Activated naive CD8-positive, alpha-beta T cell treated with anti-CD3 and anti-CD28 coated beads for 36 hours (primary cell): ENCODE measurements around the gene SIAH1. TPM values are rescaled to one million over a fixed set of nuclear protein-coding genes. Genes with fewer than 3 reads are reported as not detected.
"Not testable (repeated sequence)": the region's sequence is repeated elsewhere in the genome, so short reads cannot be mapped to it uniquely, and the experiment has no call there.

ENCODE experiments used
- DNase-seq: peaks from one replicate; pipeline ENCODE4 v3.0.0; 2021
- H3K27ac Mint-ChIP-seq: one replicate; pipeline ENCODE4 v1.8.0; 2022; ENCODE audit warnings: mild to moderate bottlenecking, moderate library complexity, mixed read lengths
- H3K27me3 Mint-ChIP-seq: one replicate; pipeline ENCODE4 v1.8.0; 2022; ENCODE audit warnings: mild to moderate bottlenecking, mixed read lengths
- H3K36me3 Mint-ChIP-seq: one replicate; pipeline ENCODE4 v1.8.0; 2021; ENCODE audit warnings: mild to moderate bottlenecking, mixed read lengths
- H3K4me1 Mint-ChIP-seq: one replicate; pipeline ENCODE4 v1.8.0; 2021; ENCODE audit warnings: mixed read lengths
- H3K4me3 Mint-ChIP-seq: one replicate; pipeline ENCODE4 v1.8.0; 2022; ENCODE audit warnings: mild to moderate bottlenecking, moderate library complexity, mixed read lengths
- H3K9me3 Mint-ChIP-seq: one replicate; pipeline ENCODE4 v1.8.0; 2022; ENCODE audit warnings: mixed read lengths
- total RNA-seq, 2 experiments: library from RNA; stranded (reverse); gene quantifications; one replicate each; pipeline ENCODE4 v1.2.3, GENCODE V29; 2021

The SIAH1 gene
- total RNA-seq, 2 experiments from 2014 or later: 16.2 to 18.3 TPM

DNA sequence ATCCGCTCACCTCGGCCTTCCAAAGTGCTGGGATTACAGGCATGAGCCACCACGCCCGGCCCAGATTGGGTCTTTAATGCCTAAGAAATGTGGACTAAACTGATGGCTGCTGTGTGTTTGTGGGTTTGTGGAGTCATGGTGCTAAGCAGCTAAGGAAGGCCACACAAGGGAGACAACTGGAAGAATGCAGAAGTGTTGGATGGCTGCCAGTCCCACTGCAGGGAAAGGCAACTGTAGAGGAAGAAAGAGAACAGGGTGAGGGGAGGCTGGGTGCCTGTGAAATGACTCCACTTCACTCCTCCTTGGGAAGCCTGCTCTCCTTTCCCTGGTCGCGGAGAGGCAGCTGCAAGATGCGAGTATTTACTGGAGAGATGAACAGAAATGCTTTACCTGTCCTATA, 23.5 kb upstream of the SIAH1 start:
- H3K9me3 Mint-ChIP-seq: no peaks in the 10 kb centered on the region
- peaks cover 3% of the 10 kb centered on the region for H3K27me3 Mint-ChIP-seq
- H3K36me3 Mint-ChIP-seq: no peaks in the 10 kb centered on the region
- DNase-seq: no peak
- H3K27ac Mint-ChIP-seq: no peak overlapping the region
- H3K4me1 Mint-ChIP-seq: peaks cover 2% of the 10 kb centered on the region
- H3K4me3 Mint-ChIP-seq: no peak overlapping the region

DNA sequence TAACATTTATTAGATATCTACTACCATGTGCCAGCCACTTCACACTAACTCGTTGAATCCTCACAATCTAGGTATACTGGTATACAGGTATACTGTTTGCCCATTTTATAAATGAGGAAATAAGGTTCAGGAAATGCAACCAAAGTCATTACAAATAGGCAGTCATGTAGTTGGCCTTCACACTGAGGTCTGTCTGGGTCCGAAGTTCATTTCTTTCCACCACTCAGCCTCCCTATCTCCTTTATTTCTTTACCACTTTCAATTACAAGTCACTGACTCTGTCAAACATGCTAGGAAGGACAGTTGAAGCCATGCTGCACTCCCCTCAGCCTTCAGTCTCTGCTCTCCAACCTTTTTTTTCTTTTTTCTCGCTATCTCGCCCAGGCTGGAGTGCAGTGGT, 20.7 kb upstream of the SIAH1 start:
- no peaks in the 10 kb centered on the region for H3K36me3 Mint-ChIP-seq
- H3K27ac Mint-ChIP-seq: no peak overlapping the region
- H3K4me1 Mint-ChIP-seq: peaks cover 7% of the 10 kb centered on the region
- DNase-seq: no peak
- H3K27me3 Mint-ChIP-seq: no peaks in the 10 kb centered on the region
- H3K4me3 Mint-ChIP-seq: no peak overlapping the region
- no peaks in the 10 kb centered on the region for H3K9me3 Mint-ChIP-seq

DNA sequence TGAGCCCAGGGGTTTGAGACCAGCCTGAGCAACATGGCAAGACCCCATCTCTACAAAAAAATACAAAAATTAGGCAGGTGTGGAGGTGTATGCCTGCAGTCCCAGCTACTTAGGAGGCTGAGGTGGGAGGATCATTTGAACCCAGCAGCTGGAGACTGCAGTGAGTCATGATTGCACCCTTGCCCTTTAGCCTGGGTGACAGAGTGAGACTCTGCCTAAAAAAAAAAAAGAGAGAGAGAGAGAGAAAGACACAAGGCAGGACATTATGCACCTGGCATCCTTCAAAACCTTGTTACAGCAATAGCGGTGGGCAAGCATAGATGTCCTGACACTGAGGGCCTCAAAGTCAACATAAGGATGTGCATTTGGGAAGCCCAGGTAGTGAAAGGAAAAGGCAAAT, 19.9 kb upstream of the SIAH1 start:
- no peaks in the 10 kb centered on the region for H3K36me3 Mint-ChIP-seq

DNA sequence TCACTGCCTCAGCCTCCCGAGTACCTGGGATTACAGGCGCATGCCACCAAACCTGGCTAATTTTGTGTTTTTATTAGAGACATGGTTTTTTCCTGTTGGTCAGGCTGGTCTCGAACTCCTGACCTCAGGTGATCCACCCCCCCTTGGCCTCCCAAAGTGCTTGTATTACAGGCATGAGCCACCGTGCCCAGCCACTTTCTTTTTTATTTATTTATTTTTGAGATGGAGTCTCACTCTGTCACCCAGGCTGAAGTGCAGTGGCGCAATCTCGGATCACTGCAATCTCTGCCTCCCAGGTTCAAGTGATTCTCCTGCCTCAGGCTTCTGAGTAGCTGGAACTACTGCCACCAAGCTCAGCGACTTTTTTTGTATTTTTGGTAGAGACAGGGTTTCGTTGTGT, 17.3 kb upstream of the SIAH1 start:
- H3K36me3 Mint-ChIP-seq, H3K27ac Mint-ChIP-seq, H3K27me3 Mint-ChIP-seq, H3K9me3 Mint-ChIP-seq, H3K4me3 Mint-ChIP-seq, DNase-seq, H3K4me1 Mint-ChIP-seq: not testable (repeated sequence)

More for the DNA sequence above, 19.9 kb upstream of the SIAH1 start:
- peaks cover 7% of the 10 kb centered on the region for H3K4me1 Mint-ChIP-seq
- H3K27ac Mint-ChIP-seq: no peak overlapping the region
- H3K27me3 Mint-ChIP-seq: no peaks in the 10 kb centered on the region
- no peaks in the 10 kb centered on the region for H3K9me3 Mint-ChIP-seq
- DNase-seq: no peak
- H3K4me3 Mint-ChIP-seq: no peak overlapping the region

GRCh38 chr16:48395375-48395774, 10.2 kb upstream of the SIAH1 start:
- Mint-ChIP-seq H3K27me3 (no peaks in the 10 kb centered on the region), H3K4me3 (no peak overlapping the region), H3K36me3 (no peaks in the 10 kb centered on the region), H3K27ac (no peak overlapping the region), H3K4me1 (no peaks in the 10 kb centered on the region), H3K9me3 (no peaks in the 10 kb centered on the region)
- DNase-seq: no peak

DNA sequence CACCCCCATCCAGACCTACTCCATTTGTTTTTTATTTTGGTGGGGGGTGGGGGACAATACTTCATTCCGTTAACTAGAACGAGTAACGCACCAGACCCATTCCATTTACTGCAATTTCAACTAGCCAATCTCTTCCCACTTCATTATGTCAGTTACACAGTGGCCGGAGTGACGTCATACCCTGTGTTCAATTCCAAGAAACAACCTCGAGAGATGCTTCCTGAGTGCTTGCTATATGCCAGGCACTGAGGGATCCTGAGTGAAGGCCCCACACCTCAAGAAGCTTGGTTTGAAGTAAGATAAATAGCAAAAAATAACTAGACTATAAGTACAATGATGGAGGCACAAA, 9.1 kb upstream of the SIAH1 start:
- no peak overlapping the region for H3K27ac Mint-ChIP-seq

DNA sequence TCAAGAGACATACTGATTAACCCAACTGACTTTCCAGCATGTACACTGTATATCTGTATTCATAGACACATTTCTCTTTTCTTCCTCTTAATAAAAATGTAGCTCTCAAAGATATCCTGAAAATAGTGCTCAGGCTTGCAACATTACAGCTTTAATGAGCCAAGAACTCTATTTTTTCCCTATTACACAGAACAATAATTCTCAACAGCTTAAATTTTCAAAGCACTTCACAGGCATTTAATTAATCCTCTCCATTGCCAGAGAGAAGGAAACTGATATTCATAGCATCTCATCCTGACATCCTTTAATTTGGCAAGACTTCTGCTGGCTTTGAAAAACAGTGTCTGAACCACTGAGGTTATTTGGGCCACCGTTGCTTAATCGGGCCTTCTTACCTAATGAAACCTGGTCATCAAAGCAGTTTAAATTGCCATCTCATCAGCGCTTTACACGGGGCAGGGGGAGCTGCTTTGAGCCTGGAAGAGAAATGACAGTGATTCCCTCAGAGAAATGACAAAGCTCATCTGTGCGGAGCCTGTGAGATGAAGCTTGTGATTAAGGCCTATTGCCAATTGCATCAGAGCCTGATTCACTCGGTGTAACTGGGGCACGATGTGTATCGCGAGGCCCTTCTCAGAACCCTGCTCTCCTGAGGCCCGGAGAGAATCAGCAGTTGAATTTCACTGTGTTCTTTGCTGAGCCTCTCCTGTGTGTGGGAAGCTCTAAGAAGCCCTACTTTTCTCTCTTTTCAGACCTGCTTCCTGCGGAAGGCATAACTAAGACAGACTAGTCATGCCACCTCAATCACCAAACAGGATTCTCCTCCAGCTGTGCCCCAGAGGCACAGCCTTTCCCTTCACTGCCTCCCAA, 8.5 kb upstream of the SIAH1 start:
- no peak overlapping the region for H3K27ac Mint-ChIP-seq
- no peaks in the 10 kb centered on the region for H3K36me3 Mint-ChIP-seq
- no peaks in the 10 kb centered on the region for H3K4me1 Mint-ChIP-seq
- H3K9me3 Mint-ChIP-seq: no peaks in the 10 kb centered on the region
- no peaks in the 10 kb centered on the region for H3K27me3 Mint-ChIP-seq
- DNase-seq: no peak
- no peak overlapping the region for H3K4me3 Mint-ChIP-seq

More for the DNA sequence above, 9.1 kb upstream of the SIAH1 start:
- no peak for DNase-seq
- Mint-ChIP-seq H3K27me3 (no peaks in the 10 kb centered on the region), H3K9me3 (no peaks in the 10 kb centered on the region), H3K4me1 (no peaks in the 10 kb centered on the region), H3K36me3 (no peaks in the 10 kb centered on the region), H3K4me3 (no peak overlapping the region)

DNA sequence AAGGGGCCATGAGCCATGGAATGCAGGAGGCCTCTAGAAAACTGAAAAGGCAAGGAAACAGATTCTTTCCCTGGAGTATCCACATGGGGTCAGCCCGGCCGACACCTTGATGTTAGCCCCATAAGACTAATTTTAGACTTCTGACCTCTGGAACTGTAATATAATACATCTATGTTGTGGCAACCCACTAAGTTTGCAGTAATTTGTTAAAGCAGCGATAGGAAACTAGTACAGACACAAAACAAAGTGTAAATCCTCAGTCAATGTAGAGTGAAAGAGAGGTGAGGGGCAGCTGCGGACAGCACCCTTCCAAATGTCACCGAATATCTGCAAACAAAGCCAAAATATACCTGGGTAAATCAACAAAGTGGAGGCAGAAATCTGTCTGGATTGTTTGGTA, 7.2 kb upstream of the SIAH1 start:
- DNase-seq: no peak
- Mint-ChIP-seq H3K4me3 (no peak overlapping the region), H3K36me3 (no peaks in the 10 kb centered on the region), H3K27ac (no peak overlapping the region), H3K4me1 (no peaks in the 10 kb centered on the region), H3K9me3 (no peaks in the 10 kb centered on the region), H3K27me3 (no peaks in the 10 kb centered on the region)

GRCh38 chr16:48386559-48387312, 1.5 kb upstream of the SIAH1 start:
- Mint-ChIP-seq H3K27ac (no peak overlapping the region), H3K9me3 (no peaks in the 10 kb centered on the region), H3K36me3 (peaks cover 8% of the 10 kb centered on the region), H3K27me3 (no peaks in the 10 kb centered on the region), H3K4me3 (no peak overlapping the region), H3K4me1 (peaks cover 15% of the 10 kb centered on the region)
- no peak for DNase-seq

DNA sequence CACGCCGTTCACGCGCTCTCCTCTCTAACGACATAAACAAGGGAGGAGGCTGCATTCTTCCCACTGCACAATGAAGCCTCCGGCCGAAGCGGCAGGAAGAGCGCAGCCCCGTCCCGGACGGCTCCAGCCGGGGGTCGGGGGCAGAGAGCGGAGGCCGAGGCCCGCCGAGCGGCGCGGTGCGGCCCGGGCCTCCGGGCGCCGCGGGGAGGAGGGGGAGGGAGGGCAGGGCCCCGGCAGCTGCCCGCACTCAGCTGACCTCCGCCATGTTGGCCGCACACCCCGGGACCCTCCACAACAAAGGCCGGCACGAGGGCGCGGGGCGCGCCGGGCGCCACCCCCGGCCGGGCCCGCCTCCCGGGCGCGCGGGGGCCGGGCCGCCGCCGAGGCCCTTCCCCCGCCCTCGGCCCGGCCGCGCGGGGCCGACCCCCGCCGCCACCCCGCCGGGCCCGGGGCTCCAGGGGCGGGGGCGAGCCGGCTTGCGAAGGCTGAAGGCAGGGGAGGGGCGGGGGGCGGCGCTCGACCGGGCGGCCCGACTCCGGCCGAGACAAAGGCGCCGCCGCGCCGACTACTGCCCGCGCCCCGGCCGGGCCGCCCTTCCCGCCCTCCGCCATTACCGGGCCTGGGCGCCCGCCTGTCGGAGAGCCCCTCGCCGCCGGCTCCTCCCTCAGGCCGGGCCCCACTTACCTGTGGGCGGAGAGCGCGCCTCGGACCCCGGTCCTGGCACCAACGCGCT, 527 bp downstream of the SIAH1 start:
- Mint-ChIP-seq H3K9me3 (peaks cover 1% of the 10 kb centered on the region), H3K4me3 (peak overlapping the region; percentile 97), H3K27me3 (no peaks in the 10 kb centered on the region), H3K4me1 (peaks cover 27% of the 10 kb centered on the region), H3K27ac (peak overlapping the region; percentile 87), H3K36me3 (peaks cover 17% of the 10 kb centered on the region)
- peak; percentile 33 for DNase-seq

GRCh38 chr16:48383877-48384519, 1.2 kb downstream of the SIAH1 start:
- no peaks in the 10 kb centered on the region for H3K27me3 Mint-ChIP-seq
- H3K27ac Mint-ChIP-seq: peak overlapping the region; percentile 87
- peaks cover 1% of the 10 kb centered on the region for H3K9me3 Mint-ChIP-seq
- DNase-seq: no peak
- H3K4me3 Mint-ChIP-seq: peak overlapping the region; percentile 97
- peaks cover 34% of the 10 kb centered on the region for H3K4me1 Mint-ChIP-seq
- peaks cover 17% of the 10 kb centered on the region for H3K36me3 Mint-ChIP-seq

DNA sequence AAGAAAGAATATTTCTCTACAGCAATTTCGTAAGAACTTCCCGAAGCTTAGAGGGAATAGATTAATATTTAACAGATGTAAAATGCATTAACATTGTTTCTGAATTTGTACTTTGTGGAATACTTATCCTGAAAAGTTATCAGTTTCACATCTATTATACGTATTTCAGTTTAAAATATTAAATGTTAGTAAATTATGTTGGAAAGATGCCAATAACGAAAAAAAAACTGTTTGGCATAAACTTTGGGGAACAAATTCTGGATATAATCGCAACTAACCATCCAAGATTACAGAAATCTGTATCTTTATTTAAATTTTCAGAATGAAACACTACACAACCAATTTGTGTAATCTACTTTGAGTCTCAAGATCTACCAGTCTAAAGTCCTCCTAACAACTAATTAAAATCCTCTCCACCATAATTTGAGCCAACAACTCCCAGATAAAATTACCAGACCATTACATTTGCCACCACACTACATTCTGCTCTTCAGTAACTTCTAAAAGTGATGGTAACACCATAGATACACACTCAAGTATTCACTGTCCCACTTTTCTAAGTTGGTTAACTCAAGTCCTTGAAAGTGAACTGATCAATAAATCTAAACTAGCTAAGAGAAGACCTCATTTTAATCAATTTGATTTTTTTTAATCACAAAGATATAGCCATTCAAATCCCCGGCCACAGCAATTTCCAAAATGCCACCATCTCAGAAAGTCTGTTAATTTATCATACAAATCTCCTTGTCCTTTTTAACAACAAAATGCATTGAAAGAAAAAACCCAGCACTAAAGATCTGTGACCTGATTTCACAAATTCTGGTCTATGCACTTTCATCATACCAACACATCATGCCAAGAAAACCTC, 2.0 kb downstream of the SIAH1 start:
- no peak for DNase-seq
- peak overlapping the region; percentile 97 for H3K4me3 Mint-ChIP-seq
- H3K4me1 Mint-ChIP-seq: peaks cover 42% of the 10 kb centered on the region
- no peaks in the 10 kb centered on the region for H3K27me3 Mint-ChIP-seq
- H3K27ac Mint-ChIP-seq: no peak overlapping the region
- H3K36me3 Mint-ChIP-seq: peaks cover 17% of the 10 kb centered on the region
- peaks cover 1% of the 10 kb centered on the region for H3K9me3 Mint-ChIP-seq

DNA sequence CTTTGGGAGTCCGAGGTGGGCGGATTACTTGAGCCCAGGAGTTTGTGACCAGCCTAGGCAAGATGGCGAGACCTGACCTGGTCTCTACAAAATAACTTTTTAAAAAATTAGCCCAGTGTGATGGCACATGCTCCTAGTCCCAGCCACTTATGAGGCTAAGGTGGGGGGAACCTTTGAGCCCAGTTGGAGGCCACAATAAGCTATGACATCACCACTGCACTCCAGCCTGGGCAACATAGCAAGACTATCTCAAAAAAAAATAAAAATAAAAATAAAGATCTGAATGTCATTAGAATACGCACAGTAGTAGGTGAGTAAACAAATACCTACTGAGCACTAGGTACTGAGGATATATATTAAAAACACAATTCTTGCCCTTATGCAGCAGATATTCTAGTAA, 3.1 kb downstream of the SIAH1 start:
- Mint-ChIP-seq H3K4me3 (no peak overlapping the region), H3K27ac (no peak overlapping the region), H3K9me3 (peaks cover 1% of the 10 kb centered on the region), H3K36me3 (peaks cover 17% of the 10 kb centered on the region), H3K4me1 (peaks cover 44% of the 10 kb centered on the region), H3K27me3 (no peaks in the 10 kb centered on the region)
- DNase-seq: no peak

GRCh38 chr16:48381201-48381600, 4.0 kb downstream of the SIAH1 start:
- no peak for DNase-seq
- Mint-ChIP-seq H3K27ac (no peak overlapping the region), H3K4me3 (no peak overlapping the region), H3K27me3 (no peaks in the 10 kb centered on the region), H3K36me3 (peaks cover 19% of the 10 kb centered on the region), H3K4me1 (peaks cover 45% of the 10 kb centered on the region), H3K9me3 (peaks cover 1% of the 10 kb centered on the region)
